ENCODE data around the gene SIK3. TPM values are rescaled to one million over a fixed set of nuclear protein-coding genes. Genes with fewer than 3 reads are reported as not detected.
"Not testable (repeated sequence)": the region's sequence is repeated elsewhere in the genome, so short reads cannot be mapped to it uniquely, and the experiment has no call there.

The SIK3 gene
- total RNA-seq, 1 experiment from 2014 or later, result 4.1 TPM

DNA sequence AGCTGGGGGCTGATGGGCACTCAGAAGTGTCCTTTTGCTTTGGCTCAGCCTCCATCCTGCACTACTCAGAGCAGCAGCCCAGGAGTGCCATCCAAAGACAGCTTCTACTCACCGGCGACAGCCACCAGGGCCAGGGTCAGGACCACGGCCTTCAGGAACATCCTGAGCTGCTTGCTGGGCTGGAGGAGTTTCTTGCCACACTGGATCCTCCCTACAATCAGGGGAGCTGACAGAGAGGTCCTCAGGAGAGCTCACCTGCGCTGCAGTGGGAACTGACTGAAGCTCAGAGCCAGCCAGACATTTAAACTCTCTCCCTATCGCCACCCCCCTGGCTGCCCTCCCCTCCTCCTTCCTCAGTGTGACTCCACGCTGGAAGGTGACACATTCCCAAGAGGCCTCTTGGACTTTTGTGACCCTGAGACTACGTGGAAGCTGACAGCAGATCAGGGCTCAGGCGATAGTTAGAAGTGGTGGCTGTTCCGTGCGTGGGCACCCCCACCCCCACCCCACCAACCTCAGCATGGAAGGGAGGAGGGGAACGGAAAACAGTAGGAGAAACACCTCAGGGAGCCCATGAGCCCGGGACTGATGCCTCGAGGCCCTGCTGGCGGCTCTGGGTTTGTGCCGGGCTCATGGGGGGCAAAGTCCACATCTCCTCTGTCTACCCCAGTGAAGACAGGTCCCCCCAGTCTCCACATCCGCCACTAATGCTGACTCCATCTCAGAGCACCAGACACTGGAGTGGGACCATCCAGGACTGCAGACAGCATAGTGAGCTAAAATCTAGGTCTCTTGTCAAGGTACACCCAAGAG is 275.0 kb downstream of the SIK3 start, which contains the start of gene APOA4:
APOA4 (minus strand) TSS at position 274 of the 813 bp plus-strand sequence; CDS start at position 161, 113 bp downstream.
- no peaks in the 10 kb centered on the region for H3K9me3 ChIP-seq

DNA sequence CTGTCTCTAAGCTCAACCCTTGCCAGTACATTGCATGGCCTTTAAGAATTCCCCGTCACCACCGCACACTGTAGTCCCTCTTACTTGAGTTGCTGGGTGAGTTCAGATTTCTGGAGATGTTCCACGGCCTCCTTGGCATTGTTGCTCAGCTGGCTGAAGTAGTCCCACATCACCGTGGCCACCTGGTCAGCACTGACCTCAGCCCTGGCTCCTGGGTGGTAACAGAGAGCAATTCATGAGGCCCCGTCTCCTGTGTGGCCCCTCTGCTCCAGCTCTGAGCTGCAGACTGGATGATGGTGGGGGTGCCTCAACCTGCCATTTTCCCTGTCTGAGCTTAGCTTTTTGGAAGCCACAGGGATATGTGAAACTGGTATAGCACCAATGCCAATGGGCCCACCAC is 275.7 kb downstream of the SIK3 start:
- Histone ChIP-seq H3K36me3 (no peaks in the 10 kb centered on the region), H3K9me3 (no peaks in the 10 kb centered on the region), H3K4me3 (no peak overlapping the region), H3K27me3 (no peaks in the 10 kb centered on the region)
- DNase-seq, result no peak

More for the DNA sequence above, 275.0 kb downstream of the SIK3 start, which contains the start of gene APOA4:
- no peaks in the 10 kb centered on the region for H3K27me3 ChIP-seq
- no peak for DNase-seq
- H3K36me3 ChIP-seq, result no peaks in the 10 kb centered on the region
- no peak within 1 kb of the TSS for H3K4me3 ChIP-seq

DNA sequence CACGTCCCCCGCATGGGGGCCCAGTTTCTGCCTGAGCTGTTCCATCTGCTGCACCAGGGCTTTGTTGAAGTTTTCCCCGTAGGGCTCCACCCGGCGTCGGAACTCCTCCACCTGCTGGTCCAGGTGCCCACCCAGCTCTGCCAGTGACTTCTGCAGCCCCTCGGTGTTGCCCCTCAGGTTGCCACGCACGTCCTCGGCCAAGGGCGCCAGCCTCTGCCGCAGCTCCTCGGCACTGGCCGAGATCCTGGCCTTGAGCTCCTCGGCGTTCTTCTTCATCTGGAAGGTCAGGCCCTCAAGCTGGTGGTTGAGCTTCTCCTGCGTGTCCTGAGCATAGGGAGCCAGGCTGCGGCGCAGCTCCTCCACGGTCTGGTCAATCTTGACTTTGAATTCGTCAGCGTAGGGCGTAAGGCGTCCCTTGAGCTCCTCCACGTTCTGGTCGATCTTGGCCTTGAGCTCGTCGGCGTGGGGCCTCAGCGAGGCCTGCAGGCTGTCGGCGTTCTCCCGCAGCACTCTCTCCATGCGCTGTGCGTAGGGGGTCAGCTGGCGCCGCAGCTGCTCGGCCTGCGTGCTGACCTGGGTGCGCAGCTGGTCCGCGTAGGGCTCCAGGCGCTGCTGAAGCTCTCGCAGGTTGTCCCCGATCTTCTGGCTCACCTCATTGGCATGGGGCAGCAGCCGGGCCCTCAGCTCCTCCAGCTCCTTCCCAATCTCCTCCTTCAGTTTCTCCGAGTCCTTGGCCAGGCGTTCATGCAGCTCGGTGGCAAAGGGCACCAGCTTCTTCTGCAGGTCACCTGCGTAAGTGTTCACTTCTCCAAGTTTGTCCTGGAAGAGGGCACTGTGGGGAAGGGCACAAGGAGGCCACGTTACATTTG is 276.9 kb downstream of the SIK3 start:
- no peaks in the 10 kb centered on the region for H3K36me3 ChIP-seq
- no peak for DNase-seq
- H3K27me3 ChIP-seq, result no peaks in the 10 kb centered on the region
- no peaks in the 10 kb centered on the region for H3K9me3 ChIP-seq
- H3K4me3 ChIP-seq, result no peak overlapping the region

DNA sequence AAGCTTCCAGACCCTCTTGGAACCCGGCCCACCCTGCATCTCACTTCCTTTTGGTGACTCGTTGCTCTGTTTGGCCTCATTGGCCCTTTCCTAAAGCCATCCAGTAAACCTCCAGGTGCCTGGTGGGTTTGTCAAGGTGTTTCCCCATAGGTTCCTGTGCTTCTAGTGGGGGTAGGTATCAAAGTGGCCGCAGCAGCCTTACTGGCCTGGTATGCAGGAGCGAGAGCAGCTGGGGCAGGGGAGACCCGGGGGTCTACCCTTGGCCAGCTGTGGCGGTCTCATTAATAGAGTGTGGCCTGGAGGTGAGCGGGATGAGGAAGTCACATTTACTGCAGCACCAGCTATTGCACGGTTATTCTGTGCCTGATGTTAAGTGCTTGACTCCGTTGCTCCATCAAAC is 279.2 kb downstream of the SIK3 start:
- DNase-seq, result no peak
- Histone ChIP-seq H3K4me3 (no peak overlapping the region), H3K27me3 (no peaks in the 10 kb centered on the region), H3K9me3 (no peaks in the 10 kb centered on the region), H3K36me3 (no peaks in the 10 kb centered on the region)

DNA sequence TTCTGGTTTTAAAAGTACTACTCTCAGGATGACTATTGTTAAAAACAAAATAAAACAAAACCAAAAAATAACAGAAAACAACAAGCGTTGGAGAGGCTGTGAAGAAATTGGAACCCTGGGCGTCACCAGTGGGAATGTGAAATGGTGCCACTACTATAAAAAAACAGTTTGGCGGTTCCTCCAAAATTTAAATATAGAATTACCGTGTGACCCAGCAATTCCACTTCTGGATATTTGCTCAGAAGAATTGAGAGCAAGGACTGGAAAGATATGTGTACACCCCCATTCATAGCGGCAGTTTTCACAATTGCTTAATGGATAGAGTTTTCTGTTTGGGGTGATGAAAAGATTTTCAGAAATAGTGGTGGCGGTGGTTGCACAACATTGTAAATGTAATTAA is 283.7 kb downstream of the SIK3 start:
- H3K4me3 ChIP-seq, result no peak overlapping the region
- no peaks in the 10 kb centered on the region for H3K27me3 ChIP-seq
- no peaks in the 10 kb centered on the region for H3K36me3 ChIP-seq
- no peaks in the 10 kb centered on the region for H3K9me3 ChIP-seq
- DNase-seq, result no peak

DNA sequence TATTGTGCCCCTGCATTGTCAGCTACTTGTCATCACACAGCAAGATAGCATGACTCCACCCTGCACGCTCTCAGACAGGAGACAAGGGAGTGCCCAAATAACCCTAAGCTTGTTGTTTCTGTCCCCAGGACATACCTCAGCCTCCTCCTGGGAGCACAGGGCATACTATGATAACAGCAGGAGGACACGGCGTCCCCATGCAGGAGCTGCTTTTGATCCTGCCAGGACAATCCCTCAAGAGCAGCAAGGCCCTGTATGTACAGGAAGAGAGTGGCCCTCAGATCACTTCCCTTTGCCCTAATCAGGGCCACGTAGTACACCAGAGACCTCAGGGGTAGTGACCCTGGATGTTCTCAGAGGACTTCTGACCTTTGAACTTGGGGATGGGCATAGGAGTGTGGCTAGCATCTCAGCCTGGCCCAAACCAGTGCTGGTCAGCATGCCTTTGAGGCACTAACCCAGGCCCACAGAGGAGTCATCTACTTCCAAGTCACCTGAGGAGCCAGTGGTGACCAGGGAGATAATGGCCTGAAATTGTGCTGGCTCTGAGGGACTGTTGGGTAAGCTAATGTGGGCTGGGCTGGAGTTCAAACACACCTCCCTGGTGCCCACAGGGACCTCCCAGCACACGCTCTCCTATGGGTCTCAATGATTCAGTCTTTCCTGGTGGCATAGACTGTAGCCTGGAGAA is 284.3 kb downstream of the SIK3 start:
- Histone ChIP-seq H3K36me3 (no peaks in the 10 kb centered on the region), H3K4me3 (no peak overlapping the region), H3K9me3 (no peaks in the 10 kb centered on the region), H3K27me3 (no peaks in the 10 kb centered on the region)
- no peak for DNase-seq

DNA sequence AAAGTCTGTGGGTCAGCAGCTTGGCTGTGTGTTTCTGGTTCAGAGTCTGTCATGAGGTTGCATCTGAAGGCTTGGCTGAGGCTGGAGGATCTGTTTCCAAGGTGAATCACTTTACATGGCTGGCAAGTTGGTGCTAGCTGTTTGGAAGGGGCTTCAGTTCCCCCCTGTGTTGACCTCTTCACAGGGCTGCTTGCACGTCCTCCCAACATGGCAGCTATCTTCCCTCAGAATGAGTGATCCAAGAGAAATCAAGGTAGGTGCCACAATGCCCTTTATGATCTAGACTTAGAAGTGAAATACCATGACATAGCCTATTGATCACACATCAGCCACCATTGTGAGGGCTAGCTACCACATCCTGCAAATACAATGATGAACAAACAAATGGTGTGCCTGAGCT is 285.1 kb downstream of the SIK3 start:
- no peak overlapping the region for H3K4me3 ChIP-seq
- no peaks in the 10 kb centered on the region for H3K27me3 ChIP-seq
- DNase-seq, result no peak
- no peaks in the 10 kb centered on the region for H3K36me3 ChIP-seq
- H3K9me3 ChIP-seq, result no peaks in the 10 kb centered on the region

DNA sequence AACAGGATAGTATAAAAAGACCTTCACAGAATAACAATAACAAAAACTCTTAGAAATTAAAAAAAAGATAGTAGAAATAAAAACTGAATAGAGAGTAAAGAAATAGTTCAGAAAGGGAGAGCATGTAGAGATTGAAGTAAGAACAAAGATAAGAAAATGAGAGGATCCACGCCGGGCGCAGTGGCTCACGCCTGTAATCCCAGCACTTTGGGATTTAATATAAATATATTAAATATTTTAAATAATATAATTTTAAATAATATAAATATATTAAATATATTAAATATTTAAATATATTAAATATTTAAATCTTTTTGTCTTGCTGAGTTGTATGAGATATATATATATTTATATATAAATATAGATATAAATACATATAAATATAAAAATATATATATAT is 286.1 kb downstream of the SIK3 start:
- Histone ChIP-seq H3K9me3 (no peaks in the 10 kb centered on the region), H3K36me3 (no peaks in the 10 kb centered on the region), H3K27me3 (no peaks in the 10 kb centered on the region), H3K4me3 (no peak overlapping the region)
- DNase-seq, result no peak

DNA sequence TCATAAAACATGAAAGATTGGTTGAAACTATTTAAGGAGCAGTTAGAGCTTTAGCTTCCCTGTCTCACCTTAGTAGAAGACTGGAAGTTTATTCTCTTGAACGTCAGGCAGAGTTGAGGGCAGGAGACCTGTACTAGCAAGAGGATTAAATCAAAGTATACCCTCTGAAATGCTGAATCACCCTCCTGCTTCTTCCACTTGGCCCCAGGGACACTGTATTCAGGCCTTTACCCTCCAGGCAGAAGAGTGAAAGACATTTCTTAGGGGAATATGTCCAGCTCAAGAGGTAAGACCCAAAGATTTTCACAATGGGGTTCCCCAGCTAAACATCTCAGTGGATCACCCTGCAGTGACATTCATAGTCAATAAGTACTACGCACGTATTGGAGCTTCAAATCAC is 287.0 kb downstream of the SIK3 start:
- no peak for DNase-seq
- Histone ChIP-seq H3K27me3 (no peaks in the 10 kb centered on the region), H3K9me3 (no peaks in the 10 kb centered on the region), H3K4me3 (no peak overlapping the region), H3K36me3 (no peaks in the 10 kb centered on the region)

DNA sequence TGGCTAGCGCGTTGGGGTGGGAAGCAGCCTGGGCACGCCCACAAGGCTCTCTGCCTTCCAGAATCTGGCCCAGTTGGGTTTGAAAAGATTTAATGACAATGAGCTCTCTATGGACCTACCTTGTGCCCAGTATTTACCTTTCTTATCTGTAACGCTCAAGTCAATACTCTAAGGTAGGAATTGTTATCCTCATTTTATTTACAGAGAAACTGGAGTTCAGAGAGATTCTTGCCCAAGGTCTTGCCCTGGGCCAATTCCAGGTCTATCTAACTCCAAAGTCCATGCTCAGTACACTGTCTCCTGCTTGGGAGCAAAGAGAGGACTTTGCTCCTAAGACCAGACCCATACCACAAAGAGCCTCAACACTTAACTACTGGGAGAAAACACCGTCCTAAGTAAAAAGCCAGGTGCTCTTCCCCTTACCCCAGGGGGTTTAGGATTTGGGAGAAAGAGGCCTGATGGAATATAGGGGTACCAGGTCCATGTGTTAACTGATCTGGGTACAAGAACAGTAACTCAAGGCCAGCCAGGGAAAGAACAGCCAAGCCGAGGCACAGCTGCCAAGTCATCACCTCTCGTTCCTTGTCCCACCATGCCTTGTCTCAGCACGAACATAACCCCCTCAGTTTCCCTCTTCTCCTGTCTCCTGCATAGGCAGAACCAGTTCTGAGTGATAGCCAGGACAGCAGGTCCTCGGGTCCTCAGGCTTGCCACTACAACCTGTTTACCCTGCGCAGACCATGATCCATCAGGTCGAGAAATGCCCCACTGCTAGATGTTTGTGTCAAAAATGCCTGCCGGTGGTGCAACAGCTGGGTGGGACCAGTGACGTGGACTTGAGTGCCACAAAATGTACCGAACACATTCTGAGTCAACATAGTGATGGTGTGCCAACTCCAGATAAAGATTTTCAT is 289.7 kb downstream of the SIK3 start:
- Histone ChIP-seq H3K27me3 (no peaks in the 10 kb centered on the region), H3K4me3 (no peak overlapping the region), H3K36me3 (no peaks in the 10 kb centered on the region), H3K9me3 (no peaks in the 10 kb centered on the region)
- peak; percentile 36 for DNase-seq

DNA sequence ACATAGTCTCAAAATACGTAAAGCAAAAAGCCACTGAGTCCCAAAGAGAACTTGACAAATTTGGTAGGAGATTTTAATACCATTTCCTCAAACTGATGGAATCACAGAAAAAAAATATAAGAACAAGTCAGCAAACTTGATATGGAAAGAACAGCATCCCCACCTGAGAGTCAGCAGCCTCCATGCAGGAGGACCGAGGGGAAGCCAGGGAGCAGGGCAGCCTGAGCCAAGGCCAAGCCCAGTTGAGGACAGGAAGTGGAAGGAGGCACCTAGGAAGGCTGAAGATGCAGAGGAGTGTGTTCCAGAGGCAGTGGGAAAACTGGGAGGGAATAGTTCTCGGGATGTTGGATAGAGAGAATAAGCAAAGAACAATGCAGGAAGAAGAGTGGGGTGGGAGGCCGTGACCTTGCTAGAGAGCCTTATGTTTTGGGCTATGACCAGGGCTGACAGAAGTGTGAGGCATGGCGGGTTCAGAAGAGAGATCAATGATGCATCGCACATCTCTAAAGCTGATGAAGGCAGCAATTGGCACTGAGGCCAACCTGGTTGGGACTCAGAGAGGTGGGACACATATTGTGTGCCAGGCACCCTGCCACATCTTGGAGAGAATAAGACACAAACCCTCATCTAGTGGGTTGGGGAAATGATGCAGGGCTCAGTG is 290.5 kb downstream of the SIK3 start:
- no peak overlapping the region for H3K4me3 ChIP-seq
- H3K27me3 ChIP-seq, result no peaks in the 10 kb centered on the region
- no peak for DNase-seq
- no peaks in the 10 kb centered on the region for H3K9me3 ChIP-seq
- no peaks in the 10 kb centered on the region for H3K36me3 ChIP-seq

DNA sequence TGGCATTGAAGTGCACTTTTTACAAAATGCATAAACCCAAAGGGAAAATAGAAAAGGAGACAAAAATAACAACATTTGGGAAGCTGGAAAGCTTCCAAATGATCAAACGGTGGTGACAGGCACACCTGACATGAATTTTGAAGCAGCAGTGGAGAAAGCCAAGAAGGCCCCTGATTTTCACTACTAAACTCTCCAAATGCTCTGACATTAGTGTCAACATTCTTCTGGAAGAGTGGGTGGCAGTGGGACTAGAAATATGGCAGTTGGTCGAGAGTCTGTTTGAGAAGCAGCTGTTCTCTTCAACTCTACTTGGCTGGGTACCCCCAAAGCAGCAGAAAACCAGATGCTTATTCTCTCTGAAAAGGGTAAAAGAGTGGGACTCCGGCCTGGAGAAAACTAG is 294.2 kb downstream of the SIK3 start:
- no peaks in the 10 kb centered on the region for H3K36me3 ChIP-seq
- H3K27me3 ChIP-seq, result no peaks in the 10 kb centered on the region
- no peak for DNase-seq
- H3K9me3 ChIP-seq, result no peaks in the 10 kb centered on the region
- no peak overlapping the region for H3K4me3 ChIP-seq

DNA sequence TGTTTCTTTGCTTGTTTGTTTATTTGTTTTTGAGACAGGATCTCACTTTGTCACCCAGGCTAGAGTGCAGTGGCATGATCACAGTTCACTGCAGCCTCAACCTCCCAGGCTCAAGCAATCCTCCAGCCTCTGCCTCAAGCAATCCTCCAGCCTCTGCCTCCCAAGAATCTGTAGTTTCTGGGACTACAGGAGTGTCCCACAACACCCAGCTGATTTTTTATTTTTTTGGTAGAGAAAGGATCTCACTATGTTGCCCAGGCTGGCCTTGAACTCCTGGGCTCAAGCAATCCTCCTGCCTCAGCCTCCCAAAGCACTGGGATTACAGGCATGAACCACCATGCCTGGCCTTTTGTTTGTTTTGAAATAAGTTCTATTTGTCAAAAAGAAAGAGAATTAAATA is 296.6 kb downstream of the SIK3 start:
- not testable (repeated sequence) for H3K9me3 ChIP-seq, H3K4me3 ChIP-seq, H3K27me3 ChIP-seq, DNase-seq, H3K36me3 ChIP-seq

DNA sequence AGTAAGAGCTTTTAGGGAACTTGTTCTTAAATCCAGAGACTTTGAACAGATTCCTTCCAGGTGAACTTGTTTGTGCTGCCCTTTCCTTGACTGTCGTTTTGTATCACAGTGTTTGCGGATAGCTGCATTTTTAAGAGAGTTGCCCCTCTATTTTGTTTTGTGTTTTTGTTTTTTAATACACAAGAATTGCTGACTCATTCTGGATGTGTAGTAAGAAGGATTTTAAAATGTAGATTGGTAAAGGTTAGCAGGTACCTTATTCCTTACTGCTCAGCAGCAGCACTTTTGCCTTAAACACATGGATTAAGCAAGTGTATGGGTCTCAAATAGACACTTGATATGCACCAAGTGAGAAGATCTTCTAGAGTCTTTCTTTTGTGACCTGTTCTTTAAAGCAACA is 297.6 kb downstream of the SIK3 start:
- DNase-seq, result no peak
- Histone ChIP-seq H3K9me3 (no peaks in the 10 kb centered on the region), H3K27me3 (no peaks in the 10 kb centered on the region), H3K4me3 (no peak overlapping the region), H3K36me3 (no peaks in the 10 kb centered on the region)

DNA sequence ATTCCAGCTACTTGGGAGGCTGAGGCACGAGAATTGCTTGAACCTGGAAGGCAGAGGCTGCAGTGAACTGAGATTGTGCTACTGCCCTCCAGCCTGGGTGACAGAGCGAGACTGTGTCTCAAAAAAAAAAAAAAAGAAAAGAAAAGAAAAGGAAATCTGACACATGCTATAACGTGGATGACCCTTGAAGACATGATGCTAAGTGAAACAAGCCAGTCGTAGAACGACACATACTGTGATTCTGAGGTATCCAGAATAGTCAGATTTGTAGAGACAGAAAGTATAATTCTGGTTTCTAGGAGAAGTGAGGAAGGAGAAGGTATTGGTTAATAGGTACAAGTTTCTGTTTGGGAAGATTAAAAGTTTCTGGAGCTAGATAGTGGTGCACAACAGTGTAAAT is 299.9 kb downstream of the SIK3 start:
- H3K36me3 ChIP-seq, result no peaks in the 10 kb centered on the region
- no peak overlapping the region for H3K4me3 ChIP-seq
- H3K9me3 ChIP-seq, result no peaks in the 10 kb centered on the region
- H3K27me3 ChIP-seq, result no peaks in the 10 kb centered on the region
- DNase-seq, result no peak

DNA sequence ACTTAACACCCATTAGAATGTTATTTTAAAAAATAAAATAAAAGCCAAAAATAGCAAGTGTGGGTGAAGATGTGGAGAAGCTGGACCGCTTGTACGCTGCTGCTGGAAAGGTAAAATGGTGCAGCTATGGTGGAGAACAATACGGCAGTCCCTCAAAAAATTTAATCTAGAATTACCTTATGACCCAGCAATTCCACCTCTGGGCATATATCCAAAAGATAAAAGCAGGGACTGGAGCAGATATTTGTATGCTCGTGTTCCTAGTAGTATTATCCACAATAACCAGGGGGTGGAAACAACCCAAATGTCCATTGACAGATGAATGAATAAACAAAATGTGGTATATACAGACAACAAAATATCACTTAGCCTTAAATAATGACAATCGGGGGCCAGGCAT is 300.4 kb downstream of the SIK3 start:
- H3K36me3 ChIP-seq, result no peaks in the 10 kb centered on the region
- no peaks in the 10 kb centered on the region for H3K27me3 ChIP-seq
- no peaks in the 10 kb centered on the region for H3K9me3 ChIP-seq
- DNase-seq, result no peak
- no peak overlapping the region for H3K4me3 ChIP-seq
